AG08395 (cell line): ENCODE measurements around the gene KLF16.
A peak's percentile ranks its signal among the peaks of the same experiment; 100 is the strongest.

Experiments
- DNase-seq: peaks from one replicate; pipeline ENCODE4 v3.0.0; 2012; ENCODE audit warnings: mixed read lengths, low spot score

The KLF16 gene

GRCh38 chr19:1855040-1855827, 8.1 kb downstream of the KLF16 start:
- peak; percentile 98 for DNase-seq

- DNase-seq, result no peak
Observed at GRCh38 chr19:1854542-1855039, 8.8 kb downstream of the KLF16 start.

- DNase-seq, result no peak
Observed at GRCh38 chr19:1854039-1854541, 9.3 kb downstream of the KLF16 start.

GRCh38 chr19:1853295-1854038, 9.9 kb downstream of the KLF16 start:
- peak; percentile 85 for DNase-seq

GRCh38 chr19:1852581-1853128, 10.7 kb downstream of the KLF16 start:
- DNase-seq, result no peak

- no peak for DNase-seq
Observed at GRCh38 chr19:1851654-1852580, 11.5 kb downstream of the KLF16 start.

- no peak for DNase-seq
Observed at GRCh38 chr19:1850809-1851653, 12.3 kb downstream of the KLF16 start.

- DNase-seq, result no peak
Observed at GRCh38 chr19:1849886-1850398, 13.4 kb downstream of the KLF16 start.

- no peak for DNase-seq
Observed at GRCh38 chr19:1849132-1849474, 14.3 kb downstream of the KLF16 start.

GRCh38 chr19:1848399-1849131, 14.8 kb downstream of the KLF16 start, which contains the start of gene REXO1:
Gene REXO1, minus strand, starts transcription at chr19:1848483. Its CDS starts 125 bp downstream, at chr19:1848358.
- DNase-seq, result peak; percentile 93

GRCh38 chr19:1847684-1848398, 15.5 kb downstream of the KLF16 start:
- peak; percentile 46 for DNase-seq

- DNase-seq, result peak; percentile 35
Observed at GRCh38 chr19:1847348-1847683, 16.1 kb downstream of the KLF16 start.

- no peak for DNase-seq
Observed at GRCh38 chr19:1846517-1847204, 16.7 kb downstream of the KLF16 start.

GRCh38 chr19:1845642-1846041, 17.7 kb downstream of the KLF16 start:
- DNase-seq, result no peak

- no peak for DNase-seq
Observed at GRCh38 chr19:1845125-1845515, 18.3 kb downstream of the KLF16 start.

- no peak for DNase-seq
Observed at GRCh38 chr19:1844513-1845124, 18.8 kb downstream of the KLF16 start.

- DNase-seq, result no peak
Observed at GRCh38 chr19:1843646-1844394, 19.6 kb downstream of the KLF16 start.
